WTC11 (cell line): ENCODE data around the gene DOK3. TPM values are rescaled to one million over a fixed set of nuclear protein-coding genes. Genes with fewer than 3 reads are reported as not detected.

Experiments used
- ATAC-seq: fragments of 200-7000 bp; cut with Tn5 transposase; 2 replicates; pipeline ENCODE4 v1.10.0; 2021; ENCODE audit warnings: mild to moderate bottlenecking, moderate library complexity
- CTCF ChIA-PET: fragments of 300-600 bp; sonication (Branson Sonifier 250); formaldehyde crosslinking; loops from one replicate; lab custom pipeline; 2021; ENCODE audit warnings: antibody characterized with exemption; lab: Charles Lee
- POLR2A ChIA-PET: fragments of 350-600 bp; sonication (Branson Sonifier 250); formaldehyde crosslinking; loops from one replicate; lab custom pipeline; 2021; ENCODE audit warnings: antibody characterized with exemption; lab: Charles Lee
- DNase-seq: peaks from one replicate; pipeline ENCODE4 v3.0.0; 2021; ENCODE audit warnings: low spot score
- H3K27ac Mint-ChIP-seq: 2 replicates; pipeline ENCODE4 v1.8.0; 2021; ENCODE audit warnings: mixed read lengths
- H3K27me3 Mint-ChIP-seq: 2 replicates; pipeline ENCODE4 v1.8.0; 2021; ENCODE audit warnings: low read depth, mild to moderate bottlenecking, moderate library complexity, mixed read lengths
- H3K36me3 Mint-ChIP-seq: 2 replicates; pipeline ENCODE4 v1.8.0; 2021; ENCODE audit warnings: mixed read lengths
- H3K4me1 Mint-ChIP-seq: 2 replicates; pipeline ENCODE4 v1.8.0; 2022; ENCODE audit warnings: mixed read lengths
- H3K4me3 Mint-ChIP-seq: 2 replicates; pipeline ENCODE4 v1.8.0; 2021; ENCODE audit warnings: mild to moderate bottlenecking, moderate library complexity, mixed read lengths
- H3K9me3 Mint-ChIP-seq: 2 replicates; pipeline ENCODE4 v1.8.0; 2021; ENCODE audit warnings: mixed read lengths
- AR ChIP-seq: fragments of 250-450 bp; sonication (Bioruptor Pico); IDR thresholded peaks from 2 replicates; pipeline ENCODE4 v1.9.0; 2021; ENCODE audit warnings: mild to moderate bottlenecking
- PRRX2 ChIP-seq: fragments of 250-450 bp; sonication (Bioruptor Pico); IDR thresholded peaks from 2 replicates; pipeline ENCODE4 v1.8.0; 2021; ENCODE audit warnings: mild to moderate bottlenecking
- SMAD3 ChIP-seq: sonication (generic); formaldehyde crosslinking; IDR thresholded peaks from 2 replicates; pipeline ENCODE4 v1.8.0; 2022; ENCODE audit warnings: missing genetic modification reagents, mild to moderate bottlenecking, borderline replicate concordance
- ZNF263 ChIP-seq: sonication (generic); formaldehyde crosslinking; IDR thresholded peaks from 2 replicates; pipeline ENCODE4 v1.8.1; 2022; ENCODE audit warnings: low read depth, mild to moderate bottlenecking, moderate library complexity, missing genetic modification reagents
- total RNA-seq: library from RNA; stranded (reverse); gene quantifications from 3 replicates; pipeline ENCODE4 v1.2.3, GENCODE V29; 2021
- TF ChIP-seq, protein P1 (sequence below): sonication (generic); formaldehyde crosslinking; IDR thresholded peaks from 2 replicates; pipeline ENCODE4 v1.8.0; 2023; ENCODE audit warnings: missing genetic modification reagents, mild to moderate bottlenecking, borderline replicate concordance

Gene DOK3
- total RNA-seq, 1 experiment from 2014 or later, result 9.9 TPM

- TF ChIP-seq, protein P1, sequence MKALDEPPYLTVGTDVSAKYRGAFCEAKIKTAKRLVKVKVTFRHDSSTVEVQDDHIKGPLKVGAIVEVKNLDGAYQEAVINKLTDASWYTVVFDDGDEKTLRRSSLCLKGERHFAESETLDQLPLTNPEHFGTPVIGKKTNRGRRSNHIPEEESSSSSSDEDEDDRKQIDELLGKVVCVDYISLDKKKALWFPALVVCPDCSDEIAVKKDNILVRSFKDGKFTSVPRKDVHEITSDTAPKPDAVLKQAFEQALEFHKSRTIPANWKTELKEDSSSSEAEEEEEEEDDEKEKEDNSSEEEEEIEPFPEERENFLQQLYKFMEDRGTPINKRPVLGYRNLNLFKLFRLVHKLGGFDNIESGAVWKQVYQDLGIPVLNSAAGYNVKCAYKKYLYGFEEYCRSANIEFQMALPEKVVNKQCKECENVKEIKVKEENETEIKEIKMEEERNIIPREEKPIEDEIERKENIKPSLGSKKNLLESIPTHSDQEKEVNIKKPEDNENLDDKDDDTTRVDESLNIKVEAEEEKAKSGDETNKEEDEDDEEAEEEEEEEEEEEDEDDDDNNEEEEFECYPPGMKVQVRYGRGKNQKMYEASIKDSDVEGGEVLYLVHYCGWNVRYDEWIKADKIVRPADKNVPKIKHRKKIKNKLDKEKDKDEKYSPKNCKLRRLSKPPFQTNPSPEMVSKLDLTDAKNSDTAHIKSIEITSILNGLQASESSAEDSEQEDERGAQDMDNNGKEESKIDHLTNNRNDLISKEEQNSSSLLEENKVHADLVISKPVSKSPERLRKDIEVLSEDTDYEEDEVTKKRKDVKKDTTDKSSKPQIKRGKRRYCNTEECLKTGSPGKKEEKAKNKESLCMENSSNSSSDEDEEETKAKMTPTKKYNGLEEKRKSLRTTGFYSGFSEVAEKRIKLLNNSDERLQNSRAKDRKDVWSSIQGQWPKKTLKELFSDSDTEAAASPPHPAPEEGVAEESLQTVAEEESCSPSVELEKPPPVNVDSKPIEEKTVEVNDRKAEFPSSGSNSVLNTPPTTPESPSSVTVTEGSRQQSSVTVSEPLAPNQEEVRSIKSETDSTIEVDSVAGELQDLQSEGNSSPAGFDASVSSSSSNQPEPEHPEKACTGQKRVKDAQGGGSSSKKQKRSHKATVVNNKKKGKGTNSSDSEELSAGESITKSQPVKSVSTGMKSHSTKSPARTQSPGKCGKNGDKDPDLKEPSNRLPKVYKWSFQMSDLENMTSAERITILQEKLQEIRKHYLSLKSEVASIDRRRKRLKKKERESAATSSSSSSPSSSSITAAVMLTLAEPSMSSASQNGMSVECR (CRISPR knock-in tag), result no peak
- TF ChIP-seq AR (CRISPR knock-in tag), result no peak
These were observed 453 bp upstream of the DOK3 start (continued) for GRCh38 chr5:177509991-177510566.

DNA sequence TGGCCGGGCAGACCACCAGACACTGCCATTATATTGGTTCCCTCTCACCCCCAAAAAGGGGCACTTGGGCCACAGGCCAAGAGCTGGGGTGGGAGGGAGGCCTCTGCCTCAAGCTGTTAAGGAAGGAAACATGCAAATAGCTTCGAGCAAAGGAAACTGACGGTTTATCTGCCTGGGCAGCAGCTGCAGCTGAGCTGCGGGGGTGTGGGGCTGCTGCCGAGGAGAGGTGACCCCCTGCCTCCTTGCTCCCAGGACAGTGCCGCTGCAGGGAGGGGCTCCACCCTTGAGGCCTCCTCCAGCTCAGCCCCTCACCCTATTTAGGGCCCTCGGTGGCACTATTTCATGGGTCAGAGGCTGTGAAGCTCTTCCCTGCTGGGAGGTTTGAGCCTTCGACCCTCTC lies 789 bp downstream of the DOK3 start:
- DNase-seq (no peak), ATAC-seq (no peak)
- CTCF ChIA-PET, result interaction anchor here (1.0 to 6.3 kb wide), 8 partner anchors 8 to 199 kb away, joined by 3 to 57 read pairs (median 5); partner anchors contain the start of gene PDLIM7
- Mint-ChIP-seq H3K4me3 (no peak overlapping the region), H3K27me3 (no peaks in the 10 kb centered on the region), H3K27ac (no peak overlapping the region), H3K9me3 (no peaks in the 10 kb centered on the region), H3K36me3 (peaks cover 33% of the 10 kb centered on the region), H3K4me1 (peaks cover 17% of the 10 kb centered on the region)
- TF ChIP-seq, protein P1 (CRISPR knock-in tag), result no peak
- POLR2A ChIA-PET, result interaction anchor here (0.5 to 2.7 kb wide), 2 partner anchors 9 to 11 kb away, joined by 3 to 9 read pairs; partner anchors contain the start of gene PDLIM7

- TF ChIP-seq ZNF263 (0 out of 2 replicates have a peak, but pooled peaks have one; percentile 24), PRRX2 (CRISPR knock-in tag) (no peak), SMAD3 (CRISPR knock-in tag) (no peak)
- DNase-seq, result no peak
- Mint-ChIP-seq H3K27ac (no peak overlapping the region), H3K4me1 (peaks cover 17% of the 10 kb centered on the region), H3K4me3 (no peak overlapping the region), H3K9me3 (no peaks in the 10 kb centered on the region), H3K36me3 (peaks cover 27% of the 10 kb centered on the region), H3K27me3 (no peaks in the 10 kb centered on the region)
- ATAC-seq, result no peak
- ChIA-PET CTCF (interaction anchor here (1.1 to 6.3 kb wide), 5 partner anchors 7 to 51 kb away, joined by 4 to 57 read pairs (median 6); partner anchors contain the start of gene PDLIM7), POLR2A (interaction anchor here (0.5 to 2.7 kb wide), 2 partner anchors 8 to 11 kb away, joined by 3 to 9 read pairs; partner anchors contain the start of gene PDLIM7)
These were observed 1.4 kb downstream of the DOK3 start for GRCh38 chr5:177508221-177508611.
